NCI-H82 (cell line): ENCODE results near the gene RBMY1F.
"Not testable (repeated sequence)": the region's sequence is repeated elsewhere in the genome, so short reads cannot be mapped to it uniquely, and the experiment has no call there.

Source experiments
- DNase-seq: peaks from one replicate; lab custom pipeline; 2025; lab: John Stamatoyannopoulos, UW

The RBMY1F gene

GRCh38 chrY:22182823-22183222 lies at the start of gene RBMY1F:
Gene RBMY1F, minus strand, starts transcription at chrY:22182923. Its CDS starts 1,954 bp downstream, at chrY:22180969.
- not testable (repeated sequence) for DNase-seq

- not testable (repeated sequence) for DNase-seq
Measured at GRCh38 chrY:22151144-22151543, 31.6 kb downstream of the RBMY1F start.

- DNase-seq: not testable (repeated sequence)
Measured at GRCh38 chrY:22141011-22141695, 41.6 kb downstream of the RBMY1F start.

GRCh38 chrY:22134719-22135118 lies 48.0 kb downstream of the RBMY1F start:
- not testable (repeated sequence) for DNase-seq

GRCh38 chrY:22130494-22130893 lies 52.2 kb downstream of the RBMY1F start:
- not testable (repeated sequence) for DNase-seq
